HCT116 (cell line): ENCODE results near the gene TRIM24. TPM values are rescaled to one million over a fixed set of nuclear protein-coding genes. Genes with fewer than 3 reads are reported as not detected.

Source experiments
- ATAC-seq: fragments of 200-7000 bp; cut with Tn5 transposase; 2 replicates; pipeline ENCODE4 v1.9.1; 2020; ENCODE audit warnings: mild to moderate bottlenecking, moderate library complexity
- BruUV-seq: library from RNA; stranded (reverse); fragments of 400-500 nt; replicated peaks from 2 replicates; lab custom pipeline; 2021; lab: Mats Ljungman, UMichigan
- CTCF ChIA-PET: fragments of 300-600 bp; sonication (Branson Sonifier 250); formaldehyde crosslinking; loops from one replicate; lab custom pipeline; 2021; ENCODE audit warnings: antibody characterized with exemption; lab: Charles Lee
- POLR2A ChIA-PET: fragments of 300-600, 350-600 bp; sonication (Branson Sonifier 250); formaldehyde crosslinking; loops from one replicate; lab custom pipeline; 2021; ENCODE audit warnings: antibody characterized with exemption; lab: Charles Lee
- RAD21 ChIA-PET, 2 experiments: fragments of 300-600 bp; sonication (Branson Sonifier 250); formaldehyde crosslinking; loops; one replicate each; lab custom pipeline; 2023; ENCODE audit warnings: low total read pairs in 2 of 2; ENCODE audit not compliant: uncharacterized antibody in 2 of 2, unreplicated experiment in 2 of 2, low non-redundant PET in 1 of 2; lab: Charles Lee
- DNase-seq: peaks from one replicate; pipeline ENCODE4 v3.0.0-alpha.2; 2010; ENCODE audit warnings: low read depth, low spot score
- H2AFZ ChIP-seq: fragments of 200-600 bp; shearing (Covaris generic), sonication (generic); 2 replicates; pipeline ENCODE4 v1.6.1; 2017; ENCODE audit warnings: low read depth, mixed run types, mixed read lengths, antibody characterized with exemption, low read length; ENCODE audit not compliant: poor library complexity, severe bottlenecking
- H3K27ac ChIP-seq: 2 replicates; pipeline ENCODE4 v1.5.1; 2012; ENCODE audit warnings: low read depth, low read length
- H3K27me3 ChIP-seq: fragments of 200-600 bp; sonication (generic); 2 replicates; pipeline ENCODE4 v1.6.1; 2016; ENCODE audit warnings: mixed run types, low read length, mixed read lengths; ENCODE audit not compliant: insufficient read depth
- H3K36me3 ChIP-seq, 2 experiments: fragments of 200-500 bp in 1 of 2; fragments of 200-600 bp in 1 of 2; sonication (Bioruptor generic) in 1 of 2; sonication (generic) in 1 of 2; 2 replicates each; pipeline versions ENCODE4 v1.5.1 to v1.6.1; 2014 to 2016; ENCODE audit warnings: low read length in 2 of 2, inconsistent platforms in 1 of 2, mixed read lengths in 1 of 2, mixed run types in 1 of 2; ENCODE audit not compliant: insufficient read depth in 2 of 2, control insufficient read depth in 1 of 2
- H3K4me1 ChIP-seq, 2 experiments: fragments of 200-600 bp in 1 of 2; sonication (generic) in 1 of 2; 2 replicates each; pipeline versions ENCODE4 v1.5.1 to v1.6.1; 2012 to 2017; ENCODE audit warnings: low read length in 2 of 2, inconsistent platforms in 1 of 2, mild to moderate bottlenecking in 1 of 2, mixed read lengths in 1 of 2, mixed run types in 1 of 2, moderate library complexity in 1 of 2; ENCODE audit not compliant: insufficient read depth in 2 of 2, control insufficient read depth in 1 of 2
- H3K4me2 ChIP-seq: fragments of 200-600 bp; sonication (generic); 2 replicates; pipeline ENCODE4 v1.6.1; 2017; ENCODE audit warnings: mixed run types, low read length, mixed read lengths
- H3K4me3 ChIP-seq, 2 experiments: fragments of 200-600 bp in 1 of 2; sonication (generic) in 1 of 2; replicated peaks in 1 of 2; 2 replicates each; pipeline ENCODE4 v1.5.1; 2011 to 2016; ENCODE audit warnings: low read length in 2 of 2, control low read depth in 1 of 2, low read depth in 1 of 2, mild to moderate bottlenecking in 1 of 2, mixed read lengths in 1 of 2, mixed run types in 1 of 2
- H3K79me2 ChIP-seq: fragments of 200-600 bp; sonication (generic); 2 replicates; pipeline ENCODE4 v1.6.1; 2017; ENCODE audit warnings: mild to moderate bottlenecking, mixed run types, low read length, moderate library complexity, mixed read lengths; ENCODE audit not compliant: insufficient read depth
- H3K9ac ChIP-seq: fragments of 200-600 bp; sonication (generic); 2 replicates; pipeline ENCODE4 v1.6.1; 2016; ENCODE audit warnings: low read length, mixed read lengths
- H3K9me2 ChIP-seq: fragments of 200-600 bp; sonication (generic), shearing (Covaris generic); 2 replicates; pipeline ENCODE4 v1.6.1; 2017; ENCODE audit warnings: mixed run types, mild to moderate bottlenecking, moderate library complexity; ENCODE audit not compliant: insufficient read depth
- H3K9me3 ChIP-seq, 2 experiments: fragments of 200-500 bp in 1 of 2; fragments of 200-600 bp in 1 of 2; sonication (Bioruptor generic) in 1 of 2; sonication (generic) in 1 of 2; 2 replicates each; pipeline ENCODE4 v1.6.1; 2014 to 2017; ENCODE audit warnings: low read length in 2 of 2, mixed read lengths in 2 of 2, inconsistent platforms in 1 of 2, low read depth in 1 of 2, mild to moderate bottlenecking in 1 of 2, mixed run types in 1 of 2, moderate library complexity in 1 of 2; ENCODE audit not compliant: control insufficient read depth in 1 of 2, insufficient read depth in 1 of 2
- H4K20me1 ChIP-seq: fragments of 200-600 bp; sonication (generic), shearing (Covaris generic); 2 replicates; pipeline ENCODE4 v1.6.1; 2017; ENCODE audit warnings: mixed run types, mild to moderate bottlenecking, moderate library complexity; ENCODE audit not compliant: insufficient read depth
- CEBPB ChIP-seq: IDR thresholded peaks from 2 replicates; pipeline ENCODE4 v1.6.1; 2012; ENCODE audit warnings: low read depth
- ELF1 ChIP-seq: IDR thresholded peaks from 2 replicates; pipeline ENCODE4 v1.6.1; 2012; ENCODE audit warnings: low read depth, borderline replicate concordance
- EZH2phosphoT487 ChIP-seq: fragments of 200-600 bp; IDR thresholded peaks from 2 replicates; pipeline ENCODE4 v1.6.1; 2018; ENCODE audit warnings: antibody characterized with exemption, borderline replicate concordance
- FOSL1 ChIP-seq: IDR thresholded peaks from 2 replicates; pipeline ENCODE4 v1.6.1; 2012; ENCODE audit warnings: low read depth
- JUND ChIP-seq: IDR thresholded peaks from 2 replicates; pipeline ENCODE4 v1.6.1; 2012
- POLR2A ChIP-seq: IDR thresholded peaks from 2 replicates; pipeline ENCODE4 v1.7.0; 2011; ENCODE audit warnings: borderline replicate concordance; ENCODE audit not compliant: insufficient read depth, insufficient read length; ENCODE audit errors: extremely low read depth
- SP1 ChIP-seq: IDR thresholded peaks from 2 replicates; pipeline ENCODE4 v1.6.1; 2012; ENCODE audit warnings: low read depth
- TCF7L2 ChIP-seq: IDR thresholded peaks from 2 replicates; pipeline ENCODE4 v1.7.0; 2011; ENCODE audit warnings: borderline replicate concordance, inconsistent platforms; ENCODE audit not compliant: insufficient read depth, insufficient read length; ENCODE audit errors: extremely low read depth
- ZFX ChIP-seq: fragments of 450-650 bp; IDR thresholded peaks from 2 replicates; pipeline ENCODE4 v1.6.1; 2017
- intact Hi-C: fragments of 100-400 bp; cut with micrococcal nuclease; formaldehyde crosslinking; loops from 2 replicates; pipeline ENCODE4 v1.10.0; 2022
- total RNA-seq: library from RNA; stranded (reverse); gene quantifications from one replicate; pipeline ENCODE4 v1.2.1, GENCODE V29; 2021; ENCODE audit not compliant: unreplicated experiment
- TF ChIP-seq, protein P1 (sequence below): IDR thresholded peaks from 2 replicates; pipeline ENCODE4 v1.6.1; 2012
- TF ChIP-seq, protein P2 (sequence below): IDR thresholded peaks from 2 replicates; pipeline ENCODE4 v1.6.1; 2012
- TF ChIP-seq, protein P3 (sequence below): IDR thresholded peaks from 2 replicates; pipeline ENCODE4 v1.6.1; 2011; ENCODE audit warnings: mild to moderate bottlenecking, low read length, moderate library complexity; ENCODE audit not compliant: insufficient replicate concordance; ENCODE audit errors: extremely low read depth
- TF ChIP-seq, protein P4 (sequence below): IDR thresholded peaks from 2 replicates; pipeline ENCODE4 v1.6.1; 2012; ENCODE audit warnings: low read depth

TRIM24 gene
- total RNA-seq, 1 experiment from 2014 or later = 12.8 TPM

DNA sequence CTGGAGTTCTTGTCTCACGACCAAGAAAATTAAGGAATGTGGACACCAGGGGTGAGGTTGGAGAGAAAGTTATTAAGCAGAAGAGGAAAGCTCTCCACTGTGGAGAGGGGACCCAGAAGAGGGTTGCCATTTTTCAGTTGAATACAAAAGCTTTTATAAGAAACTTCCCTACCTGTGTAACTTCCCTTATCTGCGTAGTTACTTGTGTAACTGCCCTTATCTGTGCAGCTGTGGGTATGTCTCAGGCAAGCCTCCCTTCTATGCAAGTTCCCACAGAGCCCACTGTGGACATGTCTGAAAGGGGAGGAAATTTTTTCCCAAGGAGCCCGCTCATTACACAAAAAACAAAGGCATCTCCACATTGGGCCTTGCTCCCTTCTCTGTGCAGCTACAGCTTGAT is 146.2 kb downstream of the TRIM24 start:
- ChIA-PET CTCF (no interaction called here), POLR2A (no interaction called here)

More for the DNA sequence above, 146.2 kb downstream of the TRIM24 start:
- H3K4me2 ChIP-seq = no peak overlapping the region
- no peaks in the 10 kb centered on the region for H3K36me3 ChIP-seq
- no peaks in the 10 kb centered on the region for H4K20me1 ChIP-seq
- no TSS peak for BruUV-seq
- no peaks in the 10 kb centered on the region; a peak in 1 of 4 replicates for H3K9me3 ChIP-seq
- ATAC-seq = no peak
- TF ChIP-seq, protein P1, sequence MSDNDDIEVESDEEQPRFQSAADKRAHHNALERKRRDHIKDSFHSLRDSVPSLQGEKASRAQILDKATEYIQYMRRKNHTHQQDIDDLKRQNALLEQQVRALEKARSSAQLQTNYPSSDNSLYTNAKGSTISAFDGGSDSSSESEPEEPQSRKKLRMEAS = no peak
- no peak for TF ChIP-seq JUND
- TF ChIP-seq, protein P2, sequence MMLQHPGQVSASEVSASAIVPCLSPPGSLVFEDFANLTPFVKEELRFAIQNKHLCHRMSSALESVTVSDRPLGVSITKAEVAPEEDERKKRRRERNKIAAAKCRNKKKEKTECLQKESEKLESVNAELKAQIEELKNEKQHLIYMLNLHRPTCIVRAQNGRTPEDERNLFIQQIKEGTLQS = no peak
- no peak for TF ChIP-seq ZFX
- no peak for TF ChIP-seq ELF1
- TF ChIP-seq FOSL1 = no peak
- no peak for TF ChIP-seq CEBPB
- TF ChIP-seq, protein P3, sequence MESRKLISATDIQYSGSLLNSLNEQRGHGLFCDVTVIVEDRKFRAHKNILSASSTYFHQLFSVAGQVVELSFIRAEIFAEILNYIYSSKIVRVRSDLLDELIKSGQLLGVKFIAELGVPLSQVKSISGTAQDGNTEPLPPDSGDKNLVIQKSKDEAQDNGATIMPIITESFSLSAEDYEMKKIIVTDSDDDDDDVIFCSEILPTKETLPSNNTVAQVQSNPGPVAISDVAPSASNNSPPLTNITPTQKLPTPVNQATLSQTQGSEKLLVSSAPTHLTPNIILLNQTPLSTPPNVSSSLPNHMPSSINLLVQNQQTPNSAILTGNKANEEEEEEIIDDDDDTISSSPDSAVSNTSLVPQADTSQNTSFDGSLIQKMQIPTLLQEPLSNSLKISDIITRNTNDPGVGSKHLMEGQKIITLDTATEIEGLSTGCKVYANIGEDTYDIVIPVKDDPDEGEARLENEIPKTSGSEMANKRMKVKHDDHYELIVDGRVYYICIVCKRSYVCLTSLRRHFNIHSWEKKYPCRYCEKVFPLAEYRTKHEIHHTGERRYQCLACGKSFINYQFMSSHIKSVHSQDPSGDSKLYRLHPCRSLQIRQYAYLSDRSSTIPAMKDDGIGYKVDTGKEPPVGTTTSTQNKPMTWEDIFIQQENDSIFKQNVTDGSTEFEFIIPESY = no peak
- no peak for TF ChIP-seq EZH2phosphoT487
- TF ChIP-seq POLR2A = no peak
- TF ChIP-seq, protein P4, sequence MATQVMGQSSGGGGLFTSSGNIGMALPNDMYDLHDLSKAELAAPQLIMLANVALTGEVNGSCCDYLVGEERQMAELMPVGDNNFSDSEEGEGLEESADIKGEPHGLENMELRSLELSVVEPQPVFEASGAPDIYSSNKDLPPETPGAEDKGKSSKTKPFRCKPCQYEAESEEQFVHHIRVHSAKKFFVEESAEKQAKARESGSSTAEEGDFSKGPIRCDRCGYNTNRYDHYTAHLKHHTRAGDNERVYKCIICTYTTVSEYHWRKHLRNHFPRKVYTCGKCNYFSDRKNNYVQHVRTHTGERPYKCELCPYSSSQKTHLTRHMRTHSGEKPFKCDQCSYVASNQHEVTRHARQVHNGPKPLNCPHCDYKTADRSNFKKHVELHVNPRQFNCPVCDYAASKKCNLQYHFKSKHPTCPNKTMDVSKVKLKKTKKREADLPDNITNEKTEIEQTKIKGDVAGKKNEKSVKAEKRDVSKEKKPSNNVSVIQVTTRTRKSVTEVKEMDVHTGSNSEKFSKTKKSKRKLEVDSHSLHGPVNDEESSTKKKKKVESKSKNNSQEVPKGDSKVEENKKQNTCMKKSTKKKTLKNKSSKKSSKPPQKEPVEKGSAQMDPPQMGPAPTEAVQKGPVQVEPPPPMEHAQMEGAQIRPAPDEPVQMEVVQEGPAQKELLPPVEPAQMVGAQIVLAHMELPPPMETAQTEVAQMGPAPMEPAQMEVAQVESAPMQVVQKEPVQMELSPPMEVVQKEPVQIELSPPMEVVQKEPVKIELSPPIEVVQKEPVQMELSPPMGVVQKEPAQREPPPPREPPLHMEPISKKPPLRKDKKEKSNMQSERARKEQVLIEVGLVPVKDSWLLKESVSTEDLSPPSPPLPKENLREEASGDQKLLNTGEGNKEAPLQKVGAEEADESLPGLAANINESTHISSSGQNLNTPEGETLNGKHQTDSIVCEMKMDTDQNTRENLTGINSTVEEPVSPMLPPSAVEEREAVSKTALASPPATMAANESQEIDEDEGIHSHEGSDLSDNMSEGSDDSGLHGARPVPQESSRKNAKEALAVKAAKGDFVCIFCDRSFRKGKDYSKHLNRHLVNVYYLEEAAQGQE = no peak
- no peak for TF ChIP-seq TCF7L2
- no peak for TF ChIP-seq SP1
- RAD21 ChIA-PET = no interaction called here
- no peaks in the 10 kb centered on the region for H3K4me1 ChIP-seq
- no peak overlapping the region for H3K9ac ChIP-seq
- H3K27ac ChIP-seq = no peak overlapping the region
- H3K9me2 ChIP-seq = no peaks in the 10 kb centered on the region
- no peaks in the 10 kb centered on the region for H3K27me3 ChIP-seq
- intact Hi-C loops = no loop called here
- no peak overlapping the region for H3K4me3 ChIP-seq
- H2AFZ ChIP-seq = no peak overlapping the region
- no peak for DNase-seq
- no peaks in the 10 kb centered on the region for H3K79me2 ChIP-seq
